Progenitor cell of endocrine pancreas (in vitro differentiated cells): ENCODE data around the gene BRD3OS. TPM values are rescaled to one million over a fixed set of nuclear protein-coding genes. Genes with fewer than 3 reads are reported as not detected.

Experiments used
- DNase-seq: peaks from one replicate; pipeline ENCODE4 v3.0.0; 2021; ENCODE audit warnings: low spot score; ENCODE audit not compliant: unreplicated experiment
- H3K27ac Mint-ChIP-seq: 2 replicates; pipeline ENCODE4 v1.8.0; 2021; ENCODE audit warnings: mild to moderate bottlenecking, moderate library complexity, mixed read lengths
- H3K27me3 Mint-ChIP-seq: 2 replicates; pipeline ENCODE4 v1.8.0; 2021; ENCODE audit warnings: mixed read lengths
- H3K36me3 Mint-ChIP-seq: 2 replicates; pipeline ENCODE4 v1.8.0; 2022; ENCODE audit warnings: mixed read lengths; ENCODE audit not compliant: insufficient read depth
- H3K4me1 Mint-ChIP-seq: 2 replicates; pipeline ENCODE4 v1.8.0; 2021; ENCODE audit warnings: low read depth, mixed read lengths
- H3K4me3 Mint-ChIP-seq: 2 replicates; pipeline ENCODE4 v1.8.0; 2021; ENCODE audit warnings: low read depth, mild to moderate bottlenecking, moderate library complexity, mixed read lengths
- H3K9me3 Mint-ChIP-seq: 2 replicates; pipeline ENCODE4 v1.8.0; 2021; ENCODE audit warnings: low read depth, mixed read lengths
- CTCF ChIP-seq: fragments of 200-600 bp; sonication (generic); IDR thresholded peaks from one replicate; pipeline ENCODE4 v1.5.0; 2021; ENCODE audit warnings: antibody characterized with exemption, mild to moderate bottlenecking; ENCODE audit not compliant: unreplicated experiment
- total RNA-seq: library from RNA; stranded (reverse); gene quantifications from 2 replicates; pipeline ENCODE4 v1.2.1, GENCODE V29; 2021

Gene BRD3OS
- total RNA-seq, 1 donor from 2014 or later: 28.0 TPM

GRCh38 chr9:134048582-134048968, 23.3 kb downstream of the BRD3OS start:
- no peak for DNase-seq
- Mint-ChIP-seq H3K4me3 (no peak overlapping the region), H3K27me3 (no peaks in the 10 kb centered on the region), H3K9me3 (no peaks in the 10 kb centered on the region), H3K36me3 (peaks cover 10% of the 10 kb centered on the region), H3K4me1 (no peaks in the 10 kb centered on the region), H3K27ac (no peak overlapping the region)
- no peak for TF ChIP-seq CTCF

- no peak overlapping the region for H3K27ac Mint-ChIP-seq
- no peak for TF ChIP-seq CTCF
- no peak overlapping the region for H3K4me3 Mint-ChIP-seq
- H3K27me3 Mint-ChIP-seq: no peaks in the 10 kb centered on the region
- no peaks in the 10 kb centered on the region for H3K9me3 Mint-ChIP-seq
- no peaks in the 10 kb centered on the region for H3K4me1 Mint-ChIP-seq
- peaks cover 6% of the 10 kb centered on the region for H3K36me3 Mint-ChIP-seq
- no peak for DNase-seq
Measured at GRCh38 chr9:134049236-134049635, 24.0 kb downstream of the BRD3OS start.

GRCh38 chr9:134049772-134050588, 24.7 kb downstream of the BRD3OS start:
- no peak overlapping the region for H3K27ac Mint-ChIP-seq
- DNase-seq: no peak
- no peaks in the 10 kb centered on the region for H3K9me3 Mint-ChIP-seq
- H3K4me1 Mint-ChIP-seq: no peaks in the 10 kb centered on the region
- H3K36me3 Mint-ChIP-seq: peaks cover 6% of the 10 kb centered on the region
- no peaks in the 10 kb centered on the region for H3K27me3 Mint-ChIP-seq
- no peak overlapping the region for H3K4me3 Mint-ChIP-seq
- no peak for TF ChIP-seq CTCF

GRCh38 chr9:134050726-134051125, 25.4 kb downstream of the BRD3OS start:
- Mint-ChIP-seq H3K4me1 (no peaks in the 10 kb centered on the region), H3K27me3 (no peaks in the 10 kb centered on the region), H3K27ac (no peak overlapping the region), H3K4me3 (no peak overlapping the region), H3K9me3 (no peaks in the 10 kb centered on the region), H3K36me3 (peaks cover 6% of the 10 kb centered on the region)
- DNase-seq: no peak
- no peak for TF ChIP-seq CTCF

GRCh38 chr9:134051319-134051718, 26.0 kb downstream of the BRD3OS start:
- no peak for DNase-seq
- no peaks in the 10 kb centered on the region for H3K9me3 Mint-ChIP-seq
- no peak for TF ChIP-seq CTCF
- no peaks in the 10 kb centered on the region for H3K27me3 Mint-ChIP-seq
- H3K27ac Mint-ChIP-seq: no peak overlapping the region
- H3K4me1 Mint-ChIP-seq: no peaks in the 10 kb centered on the region
- no peak overlapping the region for H3K4me3 Mint-ChIP-seq
- H3K36me3 Mint-ChIP-seq: peaks cover 6% of the 10 kb centered on the region
